IPS-18c (cell line): Measurements from ENCODE around the gene MCM3AP.
"Not testable (repeated sequence)": the region's sequence is repeated elsewhere in the genome, so short reads cannot be mapped to it uniquely, and the experiment has no call there.

Source experiments
- H3K4me3 ChIP-seq: 2 replicates; pipeline ENCODE4 v1.7.0; 2013; ENCODE audit warnings: low read depth, mild to moderate bottlenecking, low read length, moderate library complexity; ENCODE audit not compliant: insufficient read depth
- H3K9me3 ChIP-seq: one replicate; pipeline ENCODE4 v1.6.1; 2013; ENCODE audit warnings: mild to moderate bottlenecking, low read length, moderate library complexity; ENCODE audit not compliant: control insufficient read depth, insufficient read depth

Gene MCM3AP

GRCh38 chr21:46229133-46229922 is 56.1 kb downstream of the MCM3AP start:
- H3K4me3 ChIP-seq: peak overlapping the region; percentile 71

GRCh38 chr21:46228345-46229051 is 56.9 kb downstream of the MCM3AP start, which contains the start of gene LSS:
LSS (minus strand) TSS chr21:46228774; CDS start chr21:46228745, 29 bp downstream.
- Histone ChIP-seq H3K4me3 (peak within 1 kb of the TSS; percentile 71), H3K9me3 (peaks cover 10% of the 10 kb centered on the region)

More at GRCh38 chr21:46229133-46229922, 56.1 kb downstream of the MCM3AP start:
- H3K9me3 ChIP-seq: peaks cover 10% of the 10 kb centered on the region

- H3K9me3 ChIP-seq: peaks cover 10% of the 10 kb centered on the region
- peak overlapping the region; percentile 69 for H3K4me3 ChIP-seq
Measured at GRCh38 chr21:46227811-46228344, 57.5 kb downstream of the MCM3AP start.

- peaks cover 10% of the 10 kb centered on the region for H3K9me3 ChIP-seq
- H3K4me3 ChIP-seq: 0 out of 2 replicates have a peak overlapping the region, but pooled peaks have one; percentile 69
Measured at GRCh38 chr21:46226920-46227599, 58.4 kb downstream of the MCM3AP start.

GRCh38 chr21:46226146-46226545 is 59.3 kb downstream of the MCM3AP start:
- H3K9me3 ChIP-seq: peaks cover 2% of the 10 kb centered on the region
- no peak overlapping the region for H3K4me3 ChIP-seq

GRCh38 chr21:46223661-46224060 is 61.8 kb downstream of the MCM3AP start:
- not testable (repeated sequence) for H3K9me3 ChIP-seq, H3K4me3 ChIP-seq

- H3K4me3 ChIP-seq: no peak overlapping the region
- no peaks in the 10 kb centered on the region for H3K9me3 ChIP-seq
Measured at GRCh38 chr21:46223217-46223616, 62.2 kb downstream of the MCM3AP start.

- no peaks in the 10 kb centered on the region for H3K9me3 ChIP-seq
- H3K4me3 ChIP-seq: no peak overlapping the region
Measured at GRCh38 chr21:46222436-46223116, 62.8 kb downstream of the MCM3AP start.

- Histone ChIP-seq H3K9me3 (no peaks in the 10 kb centered on the region), H3K4me3 (no peak overlapping the region)
Measured at GRCh38 chr21:46221664-46222435, 63.6 kb downstream of the MCM3AP start.

GRCh38 chr21:46220847-46221246 is 64.6 kb downstream of the MCM3AP start:
- Histone ChIP-seq H3K9me3 (no peaks in the 10 kb centered on the region), H3K4me3 (no peak overlapping the region)

- no peak overlapping the region for H3K4me3 ChIP-seq
- no peaks in the 10 kb centered on the region for H3K9me3 ChIP-seq
Measured at GRCh38 chr21:46220275-46220810, 65.1 kb downstream of the MCM3AP start.

- Histone ChIP-seq H3K4me3 (no peak overlapping the region), H3K9me3 (no peaks in the 10 kb centered on the region)
Measured at GRCh38 chr21:46219591-46220239, 65.7 kb downstream of the MCM3AP start.

GRCh38 chr21:46218906-46219590 is 66.4 kb downstream of the MCM3AP start:
- no peak overlapping the region for H3K4me3 ChIP-seq
- no peaks in the 10 kb centered on the region for H3K9me3 ChIP-seq

GRCh38 chr21:46217511-46218196 is 67.8 kb downstream of the MCM3AP start:
- Histone ChIP-seq H3K9me3 (no peaks in the 10 kb centered on the region), H3K4me3 (no peak overlapping the region)
